HG03045 (cell line): ENCODE measurements around the gene VPS11.
"Not testable (repeated sequence)": the region's sequence is repeated elsewhere in the genome, so short reads cannot be mapped to it uniquely, and the experiment has no call there.

Source experiments
- ATAC-seq: cut with Tn5 transposase; IDR thresholded peaks from one replicate; pipeline ENCODE4 v1.9.1; 2021; ENCODE audit warnings: mild to moderate bottlenecking, moderate library complexity; ENCODE audit not compliant: unreplicated experiment

The VPS11 gene

DNA sequence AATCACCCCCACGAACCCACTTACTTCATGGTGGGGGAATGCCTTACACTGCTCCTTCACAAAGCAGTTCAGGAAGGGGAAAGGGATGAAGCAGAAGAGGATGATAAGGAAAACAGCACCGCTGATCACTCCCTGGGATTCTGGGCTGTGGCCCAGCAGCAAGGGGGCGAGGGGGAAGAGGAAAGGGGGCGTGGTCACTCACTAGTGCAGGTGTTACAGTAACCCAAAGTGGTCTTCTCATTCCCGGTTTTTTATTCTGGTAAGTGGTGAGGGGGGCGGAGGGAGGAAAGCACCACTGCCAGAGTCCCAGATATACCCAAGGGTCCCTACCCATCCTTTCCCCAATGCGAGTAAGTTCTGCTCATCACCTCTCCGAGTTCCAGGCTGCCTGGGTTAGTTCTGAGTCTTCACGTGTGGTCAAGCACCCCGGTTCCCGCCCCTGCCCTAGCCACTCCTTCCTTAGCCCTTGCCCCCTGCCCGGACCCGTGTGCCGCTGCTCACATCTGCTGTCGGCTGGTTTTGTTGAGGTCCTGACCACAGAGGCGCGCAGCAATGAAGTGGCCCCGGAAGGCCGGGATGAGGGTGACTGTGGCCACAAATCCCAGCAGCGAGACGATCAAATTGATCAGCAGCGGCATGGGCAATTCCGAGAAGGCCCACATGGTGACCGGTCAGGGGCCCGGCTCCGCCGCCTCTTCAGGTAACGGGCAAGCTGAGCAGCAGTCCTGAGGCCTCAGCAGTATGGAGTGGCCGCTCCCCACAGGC, 33.6 kb downstream of the VPS11 start:
- ATAC-seq, result peak; percentile 22

DNA sequence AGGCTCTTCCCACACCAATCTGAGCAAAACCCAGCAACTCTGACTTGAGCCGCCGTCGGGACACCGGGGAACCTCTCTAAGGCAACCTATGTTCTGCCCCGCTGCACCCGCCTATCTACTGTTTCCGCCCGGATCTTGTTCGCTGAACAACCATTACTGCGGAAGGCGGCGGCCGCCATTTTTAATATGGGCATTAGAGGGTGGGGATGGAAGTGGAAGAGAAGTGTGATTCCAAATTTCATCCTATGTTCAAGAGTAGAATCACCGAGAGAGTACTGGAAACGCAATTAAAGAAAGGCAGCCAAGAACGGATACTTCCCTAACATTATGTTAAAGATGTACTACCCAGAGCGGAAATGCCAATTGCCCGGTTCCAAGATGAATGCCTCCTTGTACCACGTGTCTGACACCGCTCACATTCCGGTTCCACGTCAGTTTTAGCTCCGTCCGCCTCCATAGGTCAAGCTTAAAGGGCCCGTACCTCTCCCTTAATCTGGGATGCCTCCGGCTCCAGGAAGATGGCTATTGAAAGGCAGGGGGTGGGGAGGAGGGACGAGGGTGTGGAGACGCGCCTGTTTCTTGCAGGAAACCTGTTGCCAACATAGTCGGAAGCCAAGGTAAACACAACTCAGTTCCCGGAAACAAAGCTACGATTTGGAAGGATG, 34.3 kb downstream of the VPS11 start, which contains the start of gene DPAGT1:
Gene DPAGT1 (minus strand): TSS at position 95 of the 665 bp plus-strand sequence. CDS start 198 bp downstream, outside the sequence.
- ATAC-seq, result peak; percentile 77

GRCh38 chr11:119103161-119103664, 35.6 kb downstream of the VPS11 start:
- not testable (repeated sequence) for ATAC-seq

DNA sequence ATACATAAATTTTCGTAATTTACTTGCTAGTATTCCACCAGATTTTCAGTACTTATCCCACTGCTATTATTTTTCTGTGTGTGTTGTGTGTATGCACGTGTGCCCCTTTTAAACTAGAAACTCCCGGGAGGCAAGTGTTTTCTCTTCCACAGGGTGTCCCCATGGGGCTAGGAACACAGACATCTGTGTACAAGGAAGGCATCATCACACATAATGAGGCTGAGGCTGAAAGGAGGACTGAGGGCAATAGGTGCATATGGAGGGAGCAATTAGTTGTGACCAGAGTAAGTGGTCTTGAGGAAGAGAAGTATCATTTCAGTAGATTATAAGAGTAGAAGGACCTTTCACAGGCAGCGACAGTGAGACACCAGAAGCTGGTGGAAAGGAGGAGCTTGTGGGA, 36.2 kb downstream of the VPS11 start:
- no peak for ATAC-seq

DNA sequence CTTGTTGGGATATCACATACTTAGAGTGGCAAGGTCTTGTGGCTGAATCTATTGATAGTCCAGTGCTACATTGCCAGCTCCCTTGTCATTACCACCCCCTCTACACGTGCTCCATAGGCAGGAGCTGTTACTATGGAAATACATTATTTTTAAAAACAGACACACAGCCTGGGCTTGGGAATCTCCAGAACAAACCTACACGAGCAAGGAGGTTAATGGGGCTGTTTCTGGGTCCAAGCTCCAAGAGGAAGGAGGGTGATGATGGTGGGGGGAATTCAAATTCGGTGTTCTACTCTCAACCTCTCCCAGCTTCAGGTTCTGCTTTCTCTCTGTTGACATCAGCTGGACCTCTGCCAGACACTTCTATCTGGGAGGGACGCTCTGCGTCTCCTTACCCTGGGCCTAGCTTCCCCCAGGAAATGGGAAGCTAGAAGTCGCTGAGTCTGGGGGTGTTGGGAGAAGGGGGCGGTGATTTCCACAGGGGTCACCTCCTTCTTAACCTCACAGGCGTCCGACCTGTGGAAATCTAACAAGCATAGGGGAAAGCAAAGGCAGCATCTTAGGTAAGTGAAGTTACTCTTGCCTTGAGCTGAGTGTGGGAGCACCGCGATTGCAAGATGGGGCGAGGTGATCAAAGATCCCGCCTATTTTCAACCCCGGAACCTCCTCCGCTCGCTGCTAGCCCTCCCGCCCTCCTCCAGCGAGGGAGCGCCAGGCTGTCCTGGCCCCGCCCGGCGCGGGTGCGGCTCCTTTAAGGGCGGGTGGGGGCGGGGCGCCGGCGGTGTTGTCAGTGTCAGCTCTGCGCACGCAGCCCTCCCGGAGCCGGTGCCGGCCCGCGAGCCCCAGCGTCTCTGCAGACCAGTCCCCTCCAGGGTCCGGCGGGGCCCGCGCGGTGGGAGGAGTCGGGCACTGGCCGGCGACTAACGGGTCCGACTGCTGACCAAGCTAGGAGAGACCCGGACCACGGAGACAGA, 39.2 kb downstream of the VPS11 start, which contains the start of gene C2CD2L:
Gene C2CD2L (plus strand): TSS at position 781 of the 974 bp plus-strand sequence. CDS start 398 bp downstream, outside the sequence.
- ATAC-seq, result peak; percentile 72

GRCh38 chr11:119107538-119108145, 40.0 kb downstream of the VPS11 start:
- peak; percentile 16 for ATAC-seq

GRCh38 chr11:119108146-119108856, 40.7 kb downstream of the VPS11 start:
- ATAC-seq, result no peak

GRCh38 chr11:119108857-119109221, 41.2 kb downstream of the VPS11 start:
- ATAC-seq, result no peak

DNA sequence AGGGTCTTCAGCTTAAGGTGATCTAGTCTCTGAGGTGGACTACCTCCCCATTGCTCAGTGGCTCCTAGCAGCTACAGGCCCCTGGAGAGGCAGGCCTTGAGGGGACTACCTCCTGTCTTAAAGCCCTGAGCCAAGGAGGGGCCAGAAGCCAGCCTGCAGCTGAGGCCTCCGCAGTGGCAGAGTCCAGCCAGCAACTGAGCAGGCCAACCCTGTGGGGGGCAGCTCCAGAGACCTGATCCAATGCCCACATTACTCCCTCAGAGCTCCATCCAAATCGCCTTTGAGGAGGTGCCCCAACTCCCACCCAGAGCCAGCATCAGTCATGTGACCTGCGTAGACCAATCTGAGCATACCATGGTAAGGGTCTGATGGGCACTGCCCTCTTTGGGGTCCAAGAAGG, 42.2 kb downstream of the VPS11 start:
- no peak for ATAC-seq

GRCh38 chr11:119110439-119110838, 42.8 kb downstream of the VPS11 start:
- ATAC-seq, result no peak

GRCh38 chr11:119111361-119111925, 43.8 kb downstream of the VPS11 start:
- ATAC-seq, result no peak

- no peak for ATAC-seq
These were observed 44.8 kb downstream of the VPS11 start for GRCh38 chr11:119112314-119113020.

GRCh38 chr11:119113716-119114115, 46.1 kb downstream of the VPS11 start:
- ATAC-seq, result no peak

GRCh38 chr11:119114351-119114750, 46.7 kb downstream of the VPS11 start:
- no peak for ATAC-seq

DNA sequence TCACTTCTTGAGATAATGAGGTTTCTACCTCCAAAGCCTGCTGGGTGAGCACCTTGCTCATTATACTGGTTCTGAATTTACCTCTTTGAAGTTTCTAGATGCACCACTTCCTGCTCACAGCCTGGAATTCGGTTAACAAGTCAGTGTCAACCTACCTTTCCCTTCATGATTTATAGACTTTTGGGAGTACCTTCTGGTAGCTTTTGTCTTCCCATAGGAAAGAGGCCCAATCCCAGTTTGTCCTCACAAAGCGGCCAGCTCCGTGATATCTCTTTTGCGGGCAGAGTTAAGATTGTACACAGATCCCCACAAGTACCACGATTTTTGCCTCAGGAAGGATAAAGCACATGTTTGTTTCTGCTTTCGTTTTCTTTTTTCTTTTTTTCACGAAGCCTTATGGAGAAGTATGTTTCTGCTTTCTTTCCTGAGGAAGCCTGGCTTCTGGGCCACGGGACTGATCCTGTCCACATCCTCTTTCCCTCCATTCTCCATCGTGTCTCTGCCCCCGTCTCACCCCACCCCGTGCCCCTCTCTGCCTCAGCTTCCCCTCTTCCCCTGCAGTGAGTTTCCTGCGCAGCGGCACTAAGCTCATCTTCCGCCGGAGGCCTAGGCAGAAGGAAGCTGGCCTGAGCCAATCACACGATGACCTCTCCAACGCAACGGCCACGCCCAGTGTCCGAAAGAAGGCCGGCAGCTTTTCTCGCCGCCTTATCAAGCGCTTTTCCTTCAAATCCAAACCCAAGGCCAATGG, 48.0 kb downstream of the VPS11 start:
- ATAC-seq, result no peak

GRCh38 chr11:119116235-119116594, 48.6 kb downstream of the VPS11 start:
- no peak for ATAC-seq

- no peak for ATAC-seq
These were observed 49.0 kb downstream of the VPS11 start for GRCh38 chr11:119116601-119117000.

- no peak for ATAC-seq
These were observed 49.5 kb downstream of the VPS11 start for GRCh38 chr11:119117004-119117706.
